KG1 (cell line): Measurements from ENCODE around the gene METTL23.

Experiments
- DNase-seq: peaks from one replicate; lab custom pipeline; 2025; lab: John Stamatoyannopoulos, UW

The METTL23 gene

DNA sequence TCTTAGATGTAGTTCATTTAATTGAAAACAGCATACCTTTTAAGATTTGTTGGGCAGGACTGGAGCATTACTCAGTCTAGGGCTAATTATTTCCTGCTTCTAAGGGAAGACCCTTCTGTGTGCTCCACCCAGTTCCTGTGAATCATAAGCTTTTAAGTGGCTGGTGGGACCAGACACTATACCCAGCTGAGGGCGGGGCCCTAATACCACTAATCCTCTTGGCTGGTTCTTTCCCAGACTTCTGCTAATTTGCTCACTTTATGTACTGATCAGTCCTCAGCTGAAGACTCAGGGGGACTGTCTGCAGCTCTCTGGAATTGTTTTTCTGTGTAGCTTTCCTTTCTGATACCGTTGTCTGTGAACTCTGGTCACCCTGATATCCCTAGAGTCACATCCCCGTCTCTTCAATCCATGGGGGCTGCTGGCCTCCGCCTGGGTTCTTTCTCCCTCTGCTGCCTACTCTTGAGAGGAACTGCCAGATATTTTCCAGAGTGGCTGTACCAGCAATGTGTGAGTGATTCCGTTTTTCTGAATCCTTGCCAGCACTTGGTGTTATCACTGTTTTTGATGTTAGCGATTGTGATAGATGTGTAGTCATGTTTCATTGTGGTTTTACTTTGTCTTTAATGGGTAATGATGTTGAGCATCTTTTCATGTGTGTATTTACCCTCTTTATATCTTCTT lies 46.3 kb downstream of the METTL23 start:
- no peak for DNase-seq

DNA sequence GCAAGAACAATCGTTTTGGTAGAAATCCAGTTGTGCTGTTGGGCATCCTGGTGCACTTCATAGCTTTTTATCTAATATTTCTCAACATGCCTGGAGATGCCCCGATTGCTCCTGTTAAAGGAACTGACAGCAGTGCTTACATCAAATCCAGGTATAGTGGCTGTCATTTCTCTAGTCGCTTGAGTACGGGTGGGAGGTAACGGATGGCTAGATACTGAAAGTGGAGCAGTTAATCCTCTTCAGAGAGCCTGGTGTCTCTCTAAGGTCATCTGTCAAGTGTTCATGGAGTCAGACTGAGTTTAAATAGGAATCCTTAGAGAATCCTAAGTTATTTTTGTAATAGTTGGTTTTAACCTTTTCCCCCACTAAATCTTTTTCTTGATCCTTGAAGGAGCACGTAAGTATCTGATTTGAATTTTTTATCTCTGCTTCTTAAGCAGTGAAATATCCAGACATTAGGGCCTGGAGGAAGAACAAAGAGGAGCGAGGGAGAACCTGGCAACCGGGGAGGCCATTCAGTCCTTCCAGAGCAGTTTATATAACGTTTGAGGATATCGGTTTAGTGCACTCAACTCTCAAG lies 48.5 kb downstream of the METTL23 start:
- DNase-seq, result no peak

DNA sequence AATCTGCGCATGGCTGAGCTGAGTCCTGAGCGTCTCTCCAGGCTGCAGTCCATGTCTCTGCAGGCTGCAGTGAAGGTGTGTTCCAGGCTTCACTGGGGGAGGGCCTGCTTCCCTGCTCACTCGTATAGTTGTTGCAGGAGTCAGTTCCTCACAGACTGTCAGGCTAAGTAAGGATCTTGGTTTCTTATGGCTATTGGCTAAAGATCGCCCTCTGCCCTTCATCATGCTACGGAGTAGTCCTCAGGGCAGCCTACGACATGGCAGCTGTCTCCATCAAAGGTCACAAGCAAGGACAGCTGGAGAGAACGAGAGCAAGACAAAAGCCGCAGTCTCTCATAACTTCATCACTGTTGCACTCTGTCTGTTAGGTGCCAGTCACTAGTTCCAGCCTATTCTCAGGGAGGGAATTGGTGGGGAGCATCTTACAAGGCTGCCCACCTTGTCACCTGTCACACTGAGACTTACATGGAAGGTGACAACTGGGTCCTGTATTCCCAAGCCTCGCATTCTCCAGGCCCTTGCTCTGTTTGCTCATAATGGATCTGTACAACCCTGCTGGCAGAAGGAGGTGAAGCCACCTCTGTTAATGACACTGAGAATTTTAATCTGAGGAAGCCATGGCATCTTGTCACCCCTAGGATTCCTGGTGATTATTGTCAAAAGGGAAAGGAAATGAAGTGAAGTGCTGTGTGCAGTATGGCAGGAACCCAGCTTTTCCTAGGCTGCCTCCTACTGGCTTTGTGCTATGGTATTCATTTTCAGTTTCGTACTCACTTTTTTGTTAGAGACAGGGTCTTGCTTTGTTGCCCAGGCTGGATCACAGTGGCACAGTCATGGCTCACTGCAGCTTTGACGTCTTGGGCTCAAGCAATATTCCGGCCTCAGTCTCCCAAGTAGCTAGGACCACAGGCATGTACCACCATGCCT lies 54.7 kb downstream of the METTL23 start:
- no peak for DNase-seq

DNA sequence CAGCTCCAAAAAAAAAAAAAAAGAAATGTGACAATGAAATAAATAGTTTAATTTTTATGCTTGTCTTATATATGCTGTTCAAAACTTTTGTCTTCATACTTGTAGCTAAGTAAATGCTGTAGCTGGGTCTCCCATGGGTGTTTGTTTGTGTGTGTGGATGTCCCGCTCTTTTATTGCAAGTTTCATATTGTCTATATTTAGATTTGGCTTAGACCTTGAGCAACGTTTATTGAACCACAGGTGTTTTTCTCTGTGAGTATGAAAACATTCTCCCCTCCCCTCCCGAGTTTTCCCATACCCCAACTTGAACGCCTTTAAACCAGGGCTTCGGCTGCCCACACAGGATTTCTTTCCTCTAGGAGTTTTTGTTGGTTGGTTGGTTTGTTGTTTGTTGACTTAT lies 56.5 kb downstream of the METTL23 start:
- DNase-seq, result no peak
